Breast epithelium (tissue), 3 donors: ENCODE results near the gene LRP2.

Experiments
- CTCF ChIP-seq, 3 donors: fragments of 450-650 bp; IDR thresholded peaks; one replicate each; pipeline ENCODE4 v1.5.1; 2016 to 2017; ENCODE audit warnings: antibody characterized with exemption in 3 of 3, mild to moderate bottlenecking in 3 of 3, moderate library complexity in 3 of 3
- POLR2A ChIP-seq: fragments of 450-650 bp; IDR thresholded peaks from one replicate; pipeline ENCODE4 v1.6.1; 2016; ENCODE audit warnings: antibody characterized with exemption, mild to moderate bottlenecking, moderate library complexity

- peak; percentile 44 to 73 (median 56) for TF ChIP-seq CTCF (IDR thresholded peaks at IDR 0.05)
- TF ChIP-seq POLR2A = no peak
These were observed 220.5 kb downstream of the LRP2 start for GRCh38 chr2:169141713-169142352.
